Lower leg skin (tissue), 4 donors: Measurements from ENCODE around the gene PARS2. TPM values are rescaled to one million over a fixed set of nuclear protein-coding genes. Genes with fewer than 3 reads are reported as not detected.

Experiments used
- DNase-seq, 2 donors: peaks; one replicate each; pipeline ENCODE4 v3.0.0-alpha.2; 2019; ENCODE audit warnings: low spot score in 2 of 2
- H3K4me3 ChIP-seq: fragments of 200-600 bp; sonication (generic); 2 replicates; pipeline ENCODE4 v1.5.1; 2017; ENCODE audit warnings: mild to moderate bottlenecking, low read depth; ENCODE audit not compliant: poor library complexity, severe bottlenecking
- POLR2A ChIP-seq, 2 donors: fragments of 450-650 bp; IDR thresholded peaks; one replicate each; pipeline ENCODE4 v1.6.1; 2016 to 2017; ENCODE audit warnings: antibody characterized with exemption in 2 of 2, mild to moderate bottlenecking in 1 of 2, moderate library complexity in 1 of 2
- WGBS, 2 donors: methylation state at CpG; one replicate each; pipeline ENCODE4 v1.1.5; 2018; 5-methylcytosine and 5-hydroxymethylcytosine counted together
- intact Hi-C: fragments of 100-400 bp; cut with DNase I; formaldehyde crosslinking; loops from one replicate; pipeline ENCODE4 v1.15.0; 2023; ENCODE audit warnings: low total_unique reads
- total RNA-seq, 4 donors: library from RNA; depleted of rRNA; stranded (reverse); fragments of >200 nt; gene quantifications; one replicate each; pipeline ENCODE4 v1.1.0, GENCODE V29; 2016
- TF ChIP-seq, protein P1 (sequence below), 3 donors: fragments of 450-650 bp; IDR thresholded peaks; one replicate each; pipeline ENCODE4 v1.5.1; 2016; ENCODE audit warnings: antibody characterized with exemption in 3 of 3, mild to moderate bottlenecking in 3 of 3, moderate library complexity in 2 of 3

The PARS2 gene
- total RNA-seq, 4 donors from 2014 or later, result 4.0 to 7.7 (median 5.1) TPM

DNA sequence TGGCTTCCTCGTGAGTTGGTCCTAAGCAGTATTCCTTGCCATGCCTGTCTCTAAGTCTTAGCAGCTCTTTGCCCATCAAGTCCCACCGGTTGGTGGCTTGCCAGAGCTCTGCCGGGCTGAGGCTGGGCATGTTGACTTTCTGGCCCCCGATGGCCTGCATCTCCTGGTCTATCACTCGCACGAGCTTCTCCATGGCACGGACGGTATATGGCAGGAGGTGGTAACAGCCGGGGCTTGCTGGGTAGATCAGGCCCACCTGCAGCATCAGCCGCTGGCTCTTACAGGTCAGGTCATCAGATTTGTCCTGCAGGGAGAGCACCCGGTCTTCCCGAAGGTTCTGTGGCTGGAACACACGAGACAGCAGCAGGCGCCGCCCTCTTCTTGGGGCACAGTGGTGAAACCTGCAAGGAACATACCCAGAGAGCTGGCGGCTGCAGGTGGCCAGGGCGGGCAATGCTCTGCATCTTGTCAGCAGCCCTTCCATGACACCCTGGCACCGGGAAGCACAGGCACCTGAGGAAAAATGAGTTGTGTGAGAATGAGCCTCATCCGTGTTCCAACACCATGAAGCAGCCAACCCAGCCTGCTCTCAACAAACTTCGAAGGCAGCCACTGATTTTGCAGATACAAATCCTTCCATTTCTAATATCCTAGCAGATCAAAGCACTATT is 5.5 kb downstream of the PARS2 start:
- intact Hi-C loops, result no loop called here
- TF ChIP-seq, protein P1, sequence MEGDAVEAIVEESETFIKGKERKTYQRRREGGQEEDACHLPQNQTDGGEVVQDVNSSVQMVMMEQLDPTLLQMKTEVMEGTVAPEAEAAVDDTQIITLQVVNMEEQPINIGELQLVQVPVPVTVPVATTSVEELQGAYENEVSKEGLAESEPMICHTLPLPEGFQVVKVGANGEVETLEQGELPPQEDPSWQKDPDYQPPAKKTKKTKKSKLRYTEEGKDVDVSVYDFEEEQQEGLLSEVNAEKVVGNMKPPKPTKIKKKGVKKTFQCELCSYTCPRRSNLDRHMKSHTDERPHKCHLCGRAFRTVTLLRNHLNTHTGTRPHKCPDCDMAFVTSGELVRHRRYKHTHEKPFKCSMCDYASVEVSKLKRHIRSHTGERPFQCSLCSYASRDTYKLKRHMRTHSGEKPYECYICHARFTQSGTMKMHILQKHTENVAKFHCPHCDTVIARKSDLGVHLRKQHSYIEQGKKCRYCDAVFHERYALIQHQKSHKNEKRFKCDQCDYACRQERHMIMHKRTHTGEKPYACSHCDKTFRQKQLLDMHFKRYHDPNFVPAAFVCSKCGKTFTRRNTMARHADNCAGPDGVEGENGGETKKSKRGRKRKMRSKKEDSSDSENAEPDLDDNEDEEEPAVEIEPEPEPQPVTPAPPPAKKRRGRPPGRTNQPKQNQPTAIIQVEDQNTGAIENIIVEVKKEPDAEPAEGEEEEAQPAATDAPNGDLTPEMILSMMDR (IDR thresholded peaks at IDR 0.05), result no peak
- TF ChIP-seq POLR2A (IDR thresholded peaks at IDR 0.05), result no peak
- whole genome bisulfite sequencing, 2 donors, result 91% methylated on average over 20 of the region's 20 CpGs
- DNase-seq, result no peak
- H3K4me3 ChIP-seq, result no peak overlapping the region

DNA sequence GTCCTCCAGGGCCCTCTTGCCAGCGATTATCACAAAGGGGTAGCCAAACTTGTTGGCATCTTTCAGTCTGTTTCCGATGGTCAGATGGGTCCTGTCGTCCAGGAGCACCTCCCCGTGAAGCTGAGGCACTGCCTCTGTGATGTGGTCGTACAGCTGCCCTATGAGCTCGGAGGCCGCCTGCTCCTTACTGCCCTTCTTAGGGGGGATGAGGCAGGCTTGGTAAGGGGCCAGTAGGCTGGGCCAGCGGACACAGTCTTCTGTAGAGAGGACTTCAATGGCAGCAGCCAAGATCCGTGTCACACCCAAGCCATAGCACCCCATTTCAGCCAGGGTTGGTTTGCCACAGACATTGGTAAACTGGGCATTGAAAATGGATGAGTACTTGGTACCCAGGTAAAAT is 6.5 kb downstream of the PARS2 start:
- DNase-seq, result no peak
- WGBS, 2 donors, result 94 to 96% methylated on average over 7 to 9 of the region's 9 CpGs
- intact Hi-C loops, result no loop called here
- TF ChIP-seq, protein P1 (IDR thresholded peaks at IDR 0.05), result no peak
- no peak for TF ChIP-seq POLR2A (IDR thresholded peaks at IDR 0.05)
- H3K4me3 ChIP-seq, result no peak overlapping the region

DNA sequence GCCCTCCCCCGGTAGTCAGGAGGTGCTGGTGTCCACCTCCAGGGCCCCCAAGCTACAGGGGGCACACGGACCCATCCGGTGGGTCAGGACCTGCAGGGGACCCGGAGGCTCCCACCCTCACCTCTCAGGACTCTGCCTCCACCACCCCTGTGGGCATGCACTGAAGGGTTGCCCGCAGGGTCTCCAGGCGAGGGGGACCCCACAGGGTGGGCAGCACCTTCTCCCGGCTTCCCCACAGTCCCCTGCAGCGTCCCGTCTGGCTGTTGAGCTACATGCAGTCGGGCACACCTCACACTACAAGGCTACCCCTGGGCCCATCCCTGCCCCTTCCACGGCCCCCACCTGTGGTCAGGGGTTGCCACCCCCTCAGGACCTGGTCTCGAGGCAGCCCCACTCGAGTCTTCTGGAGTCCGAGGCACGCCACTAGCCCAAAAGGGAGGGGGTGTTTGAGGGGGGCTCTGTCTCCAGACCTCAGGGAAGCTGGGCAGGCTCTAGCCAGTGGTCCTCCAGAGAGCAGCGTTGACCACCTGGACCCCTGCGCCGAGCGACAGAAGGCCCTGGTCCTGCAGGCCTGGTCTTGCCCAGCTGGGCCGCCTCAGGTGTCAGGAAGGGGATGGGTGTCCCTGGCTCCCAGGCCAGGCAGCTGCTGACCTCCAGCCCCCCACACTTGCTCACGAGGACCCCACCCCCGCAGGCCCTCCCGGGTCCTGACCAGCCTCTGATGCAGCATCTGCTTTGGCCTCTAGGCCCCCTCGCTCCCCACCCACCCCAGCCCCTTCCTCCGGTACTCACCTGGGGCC is 9.6 kb downstream of the PARS2 start:
- no peak for DNase-seq
- TF ChIP-seq, protein P1 (IDR thresholded peaks at IDR 0.05), result no peak
- WGBS, 2 donors, result 87 to 89% methylated on average over 25 of the region's 25 CpGs
- no peak overlapping the region for H3K4me3 ChIP-seq
- intact Hi-C loops, result no loop called here

DNA sequence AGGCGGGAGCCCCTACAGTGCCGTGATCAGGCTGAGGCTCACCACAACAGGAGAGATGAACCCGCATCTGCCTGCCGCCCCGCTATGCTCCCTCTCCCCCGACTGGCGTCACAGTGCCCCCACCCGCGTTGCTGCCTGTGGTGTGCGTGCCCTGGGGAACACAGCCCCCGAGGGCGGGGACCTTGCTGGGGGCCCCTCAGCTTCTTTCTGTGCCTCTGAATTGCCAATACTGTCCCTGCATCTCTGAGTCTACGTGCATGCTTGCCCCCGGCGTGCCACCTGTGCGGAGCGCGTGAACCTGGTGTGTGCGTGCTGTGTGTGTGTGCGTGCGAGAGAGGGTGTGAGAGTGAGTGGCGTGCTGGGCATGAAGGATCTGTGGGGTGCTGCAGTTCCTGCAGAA is 10.3 kb downstream of the PARS2 start:
- H3K4me3 ChIP-seq, result no peak overlapping the region
- 88 to 98% methylated on average over 11 to 21 of the region's 22 CpGs for WGBS, 2 donors
- no peak for TF ChIP-seq POLR2A (IDR thresholded peaks at IDR 0.05)
- TF ChIP-seq, protein P1 (IDR thresholded peaks at IDR 0.05), result no peak
- no peak for DNase-seq
- intact Hi-C loops, result no loop called here

DNA sequence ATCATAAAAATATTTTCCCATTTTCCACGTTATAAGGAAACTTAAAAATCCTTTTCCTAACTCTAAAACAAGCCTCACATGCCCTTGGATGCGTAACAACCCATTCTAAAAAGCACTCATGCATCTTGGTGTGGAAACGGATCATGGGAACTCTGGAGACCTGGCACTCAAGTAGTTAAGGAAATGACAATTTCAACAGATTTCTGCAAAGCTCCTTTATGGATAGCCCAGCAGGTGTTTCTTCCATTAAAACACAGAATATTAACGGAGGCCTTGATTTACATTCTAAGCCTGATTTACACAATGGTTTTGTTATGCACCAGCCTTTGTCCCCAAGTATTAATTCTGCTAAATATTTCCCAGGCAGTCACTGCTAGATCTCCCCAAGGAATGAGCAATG is 12.9 kb downstream of the PARS2 start:
- DNase-seq, result no peak
- no peak overlapping the region for H3K4me3 ChIP-seq
- no peak for TF ChIP-seq POLR2A (IDR thresholded peaks at IDR 0.05)
- TF ChIP-seq, protein P1 (IDR thresholded peaks at IDR 0.05), result no peak
- 72 to 74% methylated on average over 4 of the region's 4 CpGs for WGBS, 2 donors
- intact Hi-C loops, result no loop called here
